ENCODE measurements around the gene TBCC. TPM values are rescaled to one million over a fixed set of nuclear protein-coding genes. Genes with fewer than 3 reads are reported as not detected.
"Not testable (repeated sequence)": the region's sequence is repeated elsewhere in the genome, so short reads cannot be mapped to it uniquely, and the experiment has no call there.

TBCC gene
- total RNA-seq, 2 experiments from 2014 or later: 78.0 to 136 TPM

DNA sequence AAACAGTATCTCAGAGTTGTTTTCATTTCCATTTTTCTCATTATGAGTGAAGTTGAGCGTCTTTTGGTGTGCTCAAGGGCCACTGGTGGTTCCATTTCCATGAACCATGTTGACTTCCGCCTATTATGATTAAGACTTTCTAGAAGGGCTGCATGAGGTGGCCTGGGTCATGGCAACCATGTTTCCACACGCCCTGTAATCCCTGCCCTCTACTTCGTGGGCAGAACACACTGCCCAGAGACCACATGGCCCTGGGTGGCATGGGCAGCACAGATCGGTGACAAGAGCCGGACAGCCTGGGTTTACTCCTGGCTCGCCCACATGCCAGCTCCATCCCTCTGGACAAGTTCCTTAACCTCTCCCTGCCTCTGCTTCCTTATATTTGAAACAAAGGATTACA lies 38.3 kb downstream of the TBCC start:
- no peak overlapping the region for H3K27ac ChIP-seq (ENCODE audit: low read depth, low read length, poor library complexity, severe bottlenecking)
- no peak for DNase-seq (ENCODE audit: low spot score)
- H3K36me3 ChIP-seq (ENCODE audit: insufficient read depth, low read length): no peaks in the 10 kb centered on the region
- intact Hi-C loops (cut with micrococcal nuclease; ENCODE audit: unreplicated experiment): no loop called here
- no peaks in the 10 kb centered on the region for H3K79me2 ChIP-seq (ENCODE audit: insufficient read depth, low read depth, low read length)
- POLR2A ChIA-PET: interaction anchor here (0.9 kb wide), 1 partner anchor 11 kb away, joined by 3 read pairs; no protein-coding TSS in a partner anchor
- no peaks in the 10 kb centered on the region for H3K9me3 ChIP-seq (ENCODE audit: low read length)
- H3K4me1 ChIP-seq (ENCODE audit: insufficient read depth, low read length, poor library complexity, severe bottlenecking): no peaks in the 10 kb centered on the region
- H3K9me2 ChIP-seq (ENCODE audit: insufficient read depth, low read length): no peaks in the 10 kb centered on the region
- no peak overlapping the region for H3K4me2 ChIP-seq (ENCODE audit: low read length)
- no peak for TF ChIP-seq EZH2phosphoT487 (IDR thresholded peaks at IDR 0.05; ENCODE audit: borderline replicate concordance, low read depth, low read length)
- TF ChIP-seq, protein P1, sequence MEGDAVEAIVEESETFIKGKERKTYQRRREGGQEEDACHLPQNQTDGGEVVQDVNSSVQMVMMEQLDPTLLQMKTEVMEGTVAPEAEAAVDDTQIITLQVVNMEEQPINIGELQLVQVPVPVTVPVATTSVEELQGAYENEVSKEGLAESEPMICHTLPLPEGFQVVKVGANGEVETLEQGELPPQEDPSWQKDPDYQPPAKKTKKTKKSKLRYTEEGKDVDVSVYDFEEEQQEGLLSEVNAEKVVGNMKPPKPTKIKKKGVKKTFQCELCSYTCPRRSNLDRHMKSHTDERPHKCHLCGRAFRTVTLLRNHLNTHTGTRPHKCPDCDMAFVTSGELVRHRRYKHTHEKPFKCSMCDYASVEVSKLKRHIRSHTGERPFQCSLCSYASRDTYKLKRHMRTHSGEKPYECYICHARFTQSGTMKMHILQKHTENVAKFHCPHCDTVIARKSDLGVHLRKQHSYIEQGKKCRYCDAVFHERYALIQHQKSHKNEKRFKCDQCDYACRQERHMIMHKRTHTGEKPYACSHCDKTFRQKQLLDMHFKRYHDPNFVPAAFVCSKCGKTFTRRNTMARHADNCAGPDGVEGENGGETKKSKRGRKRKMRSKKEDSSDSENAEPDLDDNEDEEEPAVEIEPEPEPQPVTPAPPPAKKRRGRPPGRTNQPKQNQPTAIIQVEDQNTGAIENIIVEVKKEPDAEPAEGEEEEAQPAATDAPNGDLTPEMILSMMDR (conservative IDR thresholded peaks at IDR 0.05; ENCODE audit: low read length): no peak
- CTCF ChIA-PET (ENCODE audit: unreplicated experiment): no interaction called here
- no TSS peak for BruUV-seq (replicated peaks)
- H2AFZ ChIP-seq (ENCODE audit: low read length): no peak overlapping the region
- no peaks in the 10 kb centered on the region for H4K20me1 ChIP-seq (ENCODE audit: insufficient read depth, low read length)
- no peak overlapping the region for H3K4me3 ChIP-seq (ENCODE audit: low read depth, low read length, poor library complexity, severe bottlenecking)

DNA sequence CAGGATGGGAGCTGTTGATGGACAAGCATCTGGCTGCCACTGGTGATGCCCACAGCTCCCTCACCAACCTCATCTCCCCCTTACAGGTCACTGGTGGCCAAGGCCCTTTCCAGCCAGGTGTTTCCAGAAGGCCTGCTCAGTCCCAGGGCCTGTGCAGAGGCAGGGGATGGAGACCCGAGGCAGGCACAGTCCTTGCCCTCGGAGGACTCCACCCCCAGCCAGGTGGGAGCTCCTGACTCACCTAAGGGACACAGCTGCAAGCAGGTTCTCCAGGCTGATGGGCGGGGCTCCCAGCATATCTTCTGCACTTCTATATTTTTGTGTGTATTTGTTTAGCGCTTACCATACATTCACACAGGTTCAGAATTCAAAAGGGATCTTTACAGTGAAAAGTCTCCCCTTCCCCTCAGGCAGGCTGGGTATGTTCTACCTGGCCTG lies 40.9 kb downstream of the TBCC start:
- Histone ChIP-seq H3K9me3 (ENCODE audit: low read length) (no peaks in the 10 kb centered on the region), H3K4me1 (ENCODE audit: insufficient read depth, low read length, poor library complexity, severe bottlenecking) (no peaks in the 10 kb centered on the region), H3K4me3 (ENCODE audit: low read depth, low read length, poor library complexity, severe bottlenecking) (no peak overlapping the region), H3K36me3 (ENCODE audit: insufficient read depth, low read length) (no peaks in the 10 kb centered on the region), H3K27ac (ENCODE audit: low read depth, low read length, poor library complexity, severe bottlenecking) (no peak overlapping the region), H3K4me2 (ENCODE audit: low read length) (no peak overlapping the region), H3K9me2 (ENCODE audit: insufficient read depth, low read length) (no peaks in the 10 kb centered on the region), H2AFZ (ENCODE audit: low read length) (no peak overlapping the region), H3K79me2 (ENCODE audit: insufficient read depth, low read depth, low read length) (no peaks in the 10 kb centered on the region), H4K20me1 (ENCODE audit: insufficient read depth, low read length) (no peaks in the 10 kb centered on the region)
- no peak for TF ChIP-seq EZH2phosphoT487 (IDR thresholded peaks at IDR 0.05; ENCODE audit: borderline replicate concordance, low read depth, low read length)
- TF ChIP-seq, protein P1 (conservative IDR thresholded peaks at IDR 0.05; ENCODE audit: low read length): no peak
- no peak for DNase-seq (ENCODE audit: low spot score)
- BruUV-seq (replicated peaks): no TSS peak
- ChIA-PET CTCF (ENCODE audit: unreplicated experiment) (interaction anchor here (0.6 kb wide), 1 partner anchor 110 kb away, joined by 3 read pairs; no protein-coding TSS in a partner anchor), POLR2A (interaction anchor here (0.6 kb wide), 2 partner anchors 36 to 55 kb away, joined by 4 to 5 read pairs; no protein-coding TSS in a partner anchor)
- intact Hi-C loops (cut with micrococcal nuclease; ENCODE audit: unreplicated experiment): no loop called here

DNA sequence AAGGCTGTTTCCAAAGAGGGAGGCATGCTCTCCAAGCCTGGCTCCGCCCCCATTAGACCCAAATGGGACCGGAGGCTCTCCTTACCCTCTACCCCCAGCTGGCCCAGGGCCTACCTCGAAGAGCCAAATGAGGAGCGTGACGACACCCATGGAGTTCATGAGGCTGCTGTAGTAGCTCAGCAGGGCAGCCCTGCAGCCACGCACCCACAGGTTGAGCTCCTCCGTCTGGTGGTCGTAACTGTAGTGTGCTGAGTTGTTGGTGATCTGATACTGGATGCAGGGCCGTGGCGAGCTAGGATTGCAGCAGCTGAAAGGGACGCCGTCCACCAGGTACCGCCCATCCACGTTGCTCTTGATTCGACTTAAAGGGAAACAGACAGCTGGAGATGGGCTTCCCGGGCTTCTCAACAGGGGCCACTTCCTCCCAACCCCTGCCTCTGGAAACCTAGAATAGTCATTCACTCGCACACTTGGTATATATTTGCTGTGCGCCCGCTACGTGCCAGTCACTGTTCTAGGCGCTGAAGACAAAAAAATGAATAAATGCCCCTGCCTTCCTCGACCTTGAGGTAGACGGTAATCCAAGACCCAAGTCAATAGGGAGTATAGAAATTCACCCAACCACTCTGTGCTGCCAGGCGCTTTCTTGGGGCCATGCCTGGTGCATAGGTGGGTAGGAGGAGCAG lies 41.5 kb downstream of the TBCC start:
- H4K20me1 ChIP-seq (ENCODE audit: insufficient read depth, low read length): no peaks in the 10 kb centered on the region
- H3K9me2 ChIP-seq (ENCODE audit: insufficient read depth, low read length): no peaks in the 10 kb centered on the region
- no peaks in the 10 kb centered on the region for H3K79me2 ChIP-seq (ENCODE audit: insufficient read depth, low read depth, low read length)
- TF ChIP-seq EZH2phosphoT487 (IDR thresholded peaks at IDR 0.05; ENCODE audit: borderline replicate concordance, low read depth, low read length): no peak
- TF ChIP-seq, protein P1 (conservative IDR thresholded peaks at IDR 0.05; ENCODE audit: low read length): no peak
- intact Hi-C loops (cut with micrococcal nuclease; ENCODE audit: unreplicated experiment): no loop called here
- no peak overlapping the region for H3K4me2 ChIP-seq (ENCODE audit: low read length)
- no peak overlapping the region for H3K27ac ChIP-seq (ENCODE audit: low read depth, low read length, poor library complexity, severe bottlenecking)
- H2AFZ ChIP-seq (ENCODE audit: low read length): no peak overlapping the region
- no peaks in the 10 kb centered on the region for H3K36me3 ChIP-seq (ENCODE audit: insufficient read depth, low read length)
- CTCF ChIA-PET (ENCODE audit: unreplicated experiment): interaction anchor here (0.6 kb wide), 1 partner anchor 109 kb away, joined by 3 read pairs; no protein-coding TSS in a partner anchor
- no peaks in the 10 kb centered on the region for H3K4me1 ChIP-seq (ENCODE audit: insufficient read depth, low read length, poor library complexity, severe bottlenecking)
- H3K9me3 ChIP-seq (ENCODE audit: low read length): no peaks in the 10 kb centered on the region
- no peak for DNase-seq (ENCODE audit: low spot score)
- H3K4me3 ChIP-seq (ENCODE audit: low read depth, low read length, poor library complexity, severe bottlenecking): no peak overlapping the region
- no TSS peak for BruUV-seq (replicated peaks)
- POLR2A ChIA-PET: interaction anchor here (0.6 kb wide), 1 partner anchor 36 kb away, joined by 4 read pairs; no protein-coding TSS in a partner anchor

DNA sequence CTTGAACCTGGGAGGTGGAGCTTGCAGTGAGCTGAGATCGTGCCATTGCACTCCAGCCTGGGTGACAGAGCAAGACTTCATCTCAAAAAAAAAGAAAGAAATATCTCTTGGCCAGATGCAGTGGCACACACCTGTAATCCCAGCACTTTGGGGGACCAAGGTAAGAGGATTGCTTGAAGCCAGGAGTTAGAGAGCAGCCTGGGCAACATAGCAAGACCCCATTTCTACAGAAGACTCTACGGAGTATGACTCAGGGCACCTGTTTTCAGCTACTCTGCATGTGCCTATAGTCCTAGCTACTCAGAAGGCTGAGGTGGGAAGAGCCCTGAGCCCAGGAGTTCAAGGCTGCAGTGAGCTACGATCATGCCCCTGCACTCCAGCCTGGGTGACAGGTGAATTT lies 43.1 kb downstream of the TBCC start:
- H3K27ac ChIP-seq (ENCODE audit: low read depth, low read length, poor library complexity, severe bottlenecking); H3K9me3 ChIP-seq (ENCODE audit: low read length); H3K4me2 ChIP-seq (ENCODE audit: low read length); H3K4me3 ChIP-seq (ENCODE audit: low read depth, low read length, poor library complexity, severe bottlenecking); H3K79me2 ChIP-seq (ENCODE audit: insufficient read depth, low read depth, low read length); DNase-seq (ENCODE audit: low spot score); BruUV-seq (replicated peaks); H4K20me1 ChIP-seq (ENCODE audit: insufficient read depth, low read length); intact Hi-C loops (cut with micrococcal nuclease; ENCODE audit: unreplicated experiment); H3K36me3 ChIP-seq (ENCODE audit: insufficient read depth, low read length); H3K9me2 ChIP-seq (ENCODE audit: insufficient read depth, low read length); CTCF ChIA-PET (ENCODE audit: unreplicated experiment); H3K4me1 ChIP-seq (ENCODE audit: insufficient read depth, low read length, poor library complexity, severe bottlenecking); H2AFZ ChIP-seq (ENCODE audit: low read length): not testable (repeated sequence)
- POLR2A ChIA-PET: interaction anchor here (1.3 to 1.8 kb wide), 2 partner anchors 12 to 27 kb away, joined by 5 to 10 read pairs; no protein-coding TSS in a partner anchor

All from OCI-LY7 (cell line).